Coronary artery (tissue), 2 donors: Measurements from ENCODE around the gene ING2.

Source experiments
- DNase-seq: peaks from one replicate; pipeline ENCODE4 v3.0.0-alpha.2; 2017; ENCODE audit warnings: low spot score
- H3K27ac ChIP-seq, 2 donors: fragments of 200-600 bp; sonication (generic); one replicate each; pipeline ENCODE4 v1.5.1; 2016 to 2019
- H3K4me3 ChIP-seq: fragments of 200-600 bp; sonication (generic); 2 replicates; pipeline ENCODE4 v1.5.1; 2016; ENCODE audit warnings: mild to moderate bottlenecking, moderate library complexity
- CTCF ChIP-seq: fragments of 200-600 bp; sonication (generic); IDR thresholded peaks from one replicate; pipeline ENCODE4 v1.5.1; 2019; ENCODE audit warnings: antibody characterized with exemption

Gene ING2

GRCh38 chr4:183556947-183557346 lies 52.1 kb downstream of the ING2 start:
- DNase-seq = no peak
- no peak overlapping the region for H3K4me3 ChIP-seq
- no peak overlapping the region for H3K27ac ChIP-seq
- no peak for TF ChIP-seq CTCF

- DNase-seq = no peak
- TF ChIP-seq CTCF = no peak
Observed at GRCh38 chr4:183557611-183558010, 52.8 kb downstream of the ING2 start.

GRCh38 chr4:183558873-183559272 lies 54.0 kb downstream of the ING2 start:
- H3K27ac ChIP-seq = no peak overlapping the region
- H3K4me3 ChIP-seq = no peak overlapping the region
- TF ChIP-seq CTCF = no peak
- DNase-seq = no peak

More at GRCh38 chr4:183557611-183558010, 52.8 kb downstream of the ING2 start:
- no peak overlapping the region for H3K27ac ChIP-seq
- H3K4me3 ChIP-seq = no peak overlapping the region

GRCh38 chr4:183561905-183562304 lies 57.0 kb downstream of the ING2 start:
- no peak for TF ChIP-seq CTCF
- Histone ChIP-seq H3K4me3 (no peak overlapping the region), H3K27ac (no peak overlapping the region)
- DNase-seq = no peak
